A549 treated with ZK216348 at 1 μM for 4 hours (cell line): Measurements from ENCODE around the gene OPN5. TPM values are rescaled to one million over a fixed set of nuclear protein-coding genes. Genes with fewer than 3 reads are reported as not detected.

Experiments used
- total RNA-seq: library from RNA; stranded (reverse); fragments of 200-300 nt; extraction: Qiagen RNA extraction; gene quantifications from 5 replicates; pipeline ENCODE4 v1.2.3, GENCODE V29; 2022; ENCODE audit warnings: low read depth

OPN5 gene, protein sequence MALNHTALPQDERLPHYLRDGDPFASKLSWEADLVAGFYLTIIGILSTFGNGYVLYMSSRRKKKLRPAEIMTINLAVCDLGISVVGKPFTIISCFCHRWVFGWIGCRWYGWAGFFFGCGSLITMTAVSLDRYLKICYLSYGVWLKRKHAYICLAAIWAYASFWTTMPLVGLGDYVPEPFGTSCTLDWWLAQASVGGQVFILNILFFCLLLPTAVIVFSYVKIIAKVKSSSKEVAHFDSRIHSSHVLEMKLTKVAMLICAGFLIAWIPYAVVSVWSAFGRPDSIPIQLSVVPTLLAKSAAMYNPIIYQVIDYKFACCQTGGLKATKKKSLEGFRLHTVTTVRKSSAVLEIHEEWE
- not detected in 5 replicates for total RNA-seq

DNA sequence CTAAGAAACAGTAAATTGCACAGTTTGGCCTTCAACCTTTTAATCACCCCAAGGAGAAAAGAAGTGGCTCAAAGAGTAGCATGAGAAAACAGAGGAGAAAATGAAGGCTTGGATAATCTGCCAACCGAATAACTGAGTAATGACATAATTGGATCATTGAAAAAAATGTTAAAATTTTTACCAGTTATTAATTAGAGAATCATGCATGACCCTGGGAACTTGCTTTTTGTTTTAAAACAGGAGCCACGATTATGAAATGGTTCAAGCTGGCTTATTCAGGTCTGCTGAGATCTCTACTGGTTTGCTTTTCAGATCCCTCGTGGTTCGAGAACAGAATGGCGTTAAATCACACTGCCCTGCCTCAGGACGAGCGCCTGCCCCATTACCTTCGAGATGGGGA, at the start of gene OPN5:
OPN5 (plus strand) TSS at position 301 of the 400 bp plus-strand sequence; CDS start at position 336, 35 bp downstream.

Other genes with a start within 250 kb of the OPN5 start
- gene ADGRF4, start 83.5 kb upstream of the OPN5 start, total RNA-seq: 9.5 to 12.6 TPM (median 10.4 TPM) in 5 replicates